Effector memory CD4-positive, alpha-beta T cell (primary cell): ENCODE measurements around the gene BCL11B.

Experiments used
- DNase-seq, 3 donors: peaks; one replicate each; pipeline ENCODE4 v3.0.0-alpha.2; 2020
- H3K27ac ChIP-seq: 2 replicates; pipeline ENCODE4 v1.7.0; 2013; ENCODE audit warnings: mild to moderate bottlenecking, low read length, moderate library complexity; ENCODE audit not compliant: insufficient read depth, poor library complexity, severe bottlenecking
- H3K27me3 ChIP-seq: replicated peaks from 2 replicates; pipeline ENCODE4 v1.7.0; 2013; ENCODE audit warnings: mild to moderate bottlenecking, low read length; ENCODE audit not compliant: insufficient read depth, control insufficient read depth, poor library complexity, severe bottlenecking
- H3K36me3 ChIP-seq: 2 replicates; pipeline ENCODE4 v1.7.0; 2013; ENCODE audit warnings: mild to moderate bottlenecking, low read length, moderate library complexity; ENCODE audit not compliant: control insufficient read depth, insufficient read depth
- H3K4me1 ChIP-seq: 2 replicates; pipeline ENCODE4 v1.7.0; 2013; ENCODE audit warnings: low read length, mild to moderate bottlenecking; ENCODE audit not compliant: control insufficient read depth, insufficient read depth, poor library complexity, severe bottlenecking
- H3K4me3 ChIP-seq: 2 replicates; pipeline ENCODE4 v1.7.0; 2013; ENCODE audit warnings: low read length, low read depth, mild to moderate bottlenecking; ENCODE audit not compliant: insufficient read depth, poor library complexity, severe bottlenecking
- H3K9me3 ChIP-seq: 2 replicates; pipeline ENCODE4 v1.7.0; 2013; ENCODE audit warnings: mild to moderate bottlenecking, low read length, moderate library complexity; ENCODE audit not compliant: control insufficient read depth

The BCL11B gene

GRCh38 chr14:99124482-99125105, 147.4 kb downstream of the BCL11B start:
- H3K4me1 ChIP-seq = no peaks in the 10 kb centered on the region
- H3K27ac ChIP-seq = no peak overlapping the region
- DNase-seq = no peak
- no peak overlapping the region for H3K4me3 ChIP-seq
- no peaks in the 10 kb centered on the region for H3K36me3 ChIP-seq
- H3K9me3 ChIP-seq = no peaks in the 10 kb centered on the region
- no peaks in the 10 kb centered on the region for H3K27me3 ChIP-seq

GRCh38 chr14:99123208-99123870, 148.7 kb downstream of the BCL11B start:
- DNase-seq = no peak
- Histone ChIP-seq H3K27ac (no peak overlapping the region), H3K4me3 (no peak overlapping the region), H3K4me1 (no peaks in the 10 kb centered on the region), H3K27me3 (no peaks in the 10 kb centered on the region), H3K9me3 (no peaks in the 10 kb centered on the region), H3K36me3 (no peaks in the 10 kb centered on the region)

GRCh38 chr14:99122521-99123125, 149.4 kb downstream of the BCL11B start:
- Histone ChIP-seq H3K27me3 (no peaks in the 10 kb centered on the region), H3K4me3 (no peak overlapping the region), H3K9me3 (no peaks in the 10 kb centered on the region), H3K27ac (no peak overlapping the region), H3K36me3 (no peaks in the 10 kb centered on the region), H3K4me1 (no peaks in the 10 kb centered on the region)
- DNase-seq = no peak

- H3K4me3 ChIP-seq = no peak overlapping the region
- no peaks in the 10 kb centered on the region for H3K9me3 ChIP-seq
- H3K36me3 ChIP-seq = no peaks in the 10 kb centered on the region
- no peaks in the 10 kb centered on the region for H3K4me1 ChIP-seq
- DNase-seq = no peak
- no peaks in the 10 kb centered on the region for H3K27me3 ChIP-seq
- H3K27ac ChIP-seq = no peak overlapping the region
These were observed 150.6 kb downstream of the BCL11B start for GRCh38 chr14:99121319-99121875.

DNA sequence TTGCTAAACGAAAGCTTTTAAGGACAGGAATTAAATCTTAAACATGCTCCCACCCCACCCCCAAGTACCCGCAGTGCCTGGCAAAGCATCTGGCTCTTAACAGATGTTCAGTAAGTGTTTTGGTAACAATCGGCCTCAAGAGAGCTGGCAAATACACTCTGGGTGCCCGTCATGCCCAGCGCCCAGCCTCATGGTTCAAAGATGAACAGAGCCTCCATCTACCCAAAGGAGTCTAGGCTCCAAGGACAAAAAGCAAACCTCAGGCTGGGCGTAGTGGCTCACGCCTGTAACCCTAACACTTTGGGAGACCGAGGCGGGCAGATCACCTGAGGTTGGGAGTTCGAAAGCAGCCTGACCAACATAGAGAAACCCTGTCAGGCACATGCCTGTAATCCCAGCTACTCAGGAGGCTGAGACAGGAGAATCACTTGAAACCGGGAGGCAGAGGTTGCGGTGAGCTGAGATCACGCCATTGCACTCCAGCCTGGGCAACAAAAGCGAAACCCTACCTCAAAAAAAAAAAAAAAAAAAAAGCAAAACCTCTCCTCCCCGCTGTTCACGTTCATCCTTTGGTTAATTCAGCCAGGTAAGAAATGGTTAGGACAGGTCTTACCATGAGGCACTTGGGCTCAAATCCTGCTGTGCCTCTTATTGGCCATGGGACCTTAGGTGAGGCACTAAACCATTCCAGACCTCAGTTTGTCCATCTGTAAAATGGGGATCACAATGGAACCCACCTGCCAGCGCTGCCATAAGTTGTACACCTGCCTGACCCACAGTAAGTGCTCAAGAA, 151.3 kb downstream of the BCL11B start:
- Histone ChIP-seq H3K36me3 (no peaks in the 10 kb centered on the region), H3K4me1 (no peaks in the 10 kb centered on the region), H3K27me3 (no peaks in the 10 kb centered on the region), H3K4me3 (no peak overlapping the region), H3K27ac (no peak overlapping the region), H3K9me3 (no peaks in the 10 kb centered on the region)
- no peak for DNase-seq

DNA sequence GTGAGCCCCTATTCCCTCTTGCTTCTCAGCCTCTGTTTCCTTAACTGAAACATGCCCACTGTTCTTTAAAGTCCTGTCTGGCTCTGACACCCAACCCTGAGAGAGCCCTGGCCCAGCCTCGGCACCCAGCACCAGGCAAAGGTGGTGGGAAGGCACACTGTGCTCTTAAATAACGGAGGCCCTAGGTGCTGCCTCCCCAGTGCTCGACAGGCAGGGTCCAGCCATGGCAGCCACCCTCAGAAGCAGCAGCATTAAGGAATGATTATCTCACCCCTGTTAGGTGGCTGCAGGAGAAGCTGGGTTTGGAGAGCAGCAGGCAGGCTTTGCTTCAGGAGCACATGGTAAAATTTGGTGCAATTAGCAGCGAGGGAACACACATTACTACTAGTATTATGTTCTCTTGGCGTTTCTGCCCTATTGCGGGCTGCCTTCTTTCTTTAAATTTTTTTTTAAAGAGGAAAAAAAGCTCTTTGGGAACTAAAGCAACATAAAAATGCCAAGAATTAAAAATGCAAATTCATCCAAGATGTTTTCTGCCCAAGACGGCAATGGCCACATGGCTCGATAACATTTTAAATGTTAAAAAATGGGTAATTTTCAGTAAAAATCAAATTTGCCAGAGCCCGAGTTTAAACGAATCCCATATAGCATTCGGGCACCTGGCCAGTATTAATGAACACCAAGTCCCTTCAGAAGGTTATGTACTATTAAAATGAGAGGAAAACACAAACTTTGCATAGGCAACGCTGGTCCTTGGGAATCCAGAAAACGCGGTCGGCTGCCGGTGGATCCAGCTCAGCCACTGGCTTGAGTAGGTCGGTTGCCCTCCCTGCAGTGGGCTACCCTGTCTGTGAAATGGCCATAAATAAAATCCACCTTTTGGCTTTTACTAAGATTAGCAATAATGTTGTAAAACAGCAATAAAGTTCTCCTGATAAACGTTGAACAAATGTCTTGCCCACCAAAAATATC, 152.2 kb downstream of the BCL11B start:
- H3K27me3 ChIP-seq = no peaks in the 10 kb centered on the region

More for the DNA sequence above, 152.2 kb downstream of the BCL11B start:
- no peaks in the 10 kb centered on the region for H3K9me3 ChIP-seq
- no peaks in the 10 kb centered on the region for H3K4me1 ChIP-seq
- no peak for DNase-seq
- no peak overlapping the region for H3K27ac ChIP-seq
- H3K36me3 ChIP-seq = no peaks in the 10 kb centered on the region
- no peak overlapping the region for H3K4me3 ChIP-seq
